ENCODE measurements around the gene LRIT2.

Gene LRIT2

GRCh38 chr10:84241185-84241790, 15.9 kb upstream of the LRIT2 start, which contains the start of gene LRIT1:
Gene LRIT1, minus strand, starts transcription at chr10:84241546. Its CDS starts 107 bp downstream, at chr10:84241439.
- DNase-seq (ENCODE audit: low spot score) = no peak

GRCh38 chr10:84238909-84239308, 13.6 kb upstream of the LRIT2 start:
- no peak for DNase-seq (ENCODE audit: low spot score)

- DNase-seq (ENCODE audit: low spot score) = no peak
Observed at GRCh38 chr10:84237199-84238051, 12.1 kb upstream of the LRIT2 start.

GRCh38 chr10:84236807-84237198, 11.5 kb upstream of the LRIT2 start:
- DNase-seq (ENCODE audit: low spot score) = no peak

GRCh38 chr10:84235096-84235495, 9.8 kb upstream of the LRIT2 start:
- DNase-seq (ENCODE audit: low spot score) = no peak

- no peak for DNase-seq (ENCODE audit: low spot score)
Observed at GRCh38 chr10:84234479-84234878, 9.1 kb upstream of the LRIT2 start.

- no peak for DNase-seq (ENCODE audit: low spot score)
Observed at GRCh38 chr10:84233940-84234339, 8.6 kb upstream of the LRIT2 start.

GRCh38 chr10:84232376-84232775, 7.0 kb upstream of the LRIT2 start:
- DNase-seq (ENCODE audit: low spot score) = no peak

- DNase-seq (ENCODE audit: low spot score) = no peak
Observed at GRCh38 chr10:84230359-84230758, 5.0 kb upstream of the LRIT2 start.

- DNase-seq (ENCODE audit: low spot score) = no peak
Observed at GRCh38 chr10:84227810-84228209, 2.5 kb upstream of the LRIT2 start.

GRCh38 chr10:84226616-84227015, 1.3 kb upstream of the LRIT2 start:
- DNase-seq (ENCODE audit: low spot score) = no peak

- DNase-seq (ENCODE audit: low spot score) = no peak
Observed at GRCh38 chr10:84224411-84225028, 824 bp downstream of the LRIT2 start.

- no peak for DNase-seq (ENCODE audit: low spot score)
Observed at GRCh38 chr10:84221916-84222315, 3.4 kb downstream of the LRIT2 start.

GRCh38 chr10:84217746-84218145, 7.6 kb downstream of the LRIT2 start:
- DNase-seq (ENCODE audit: low spot score) = no peak

GRCh38 chr10:84216834-84217233, 8.5 kb downstream of the LRIT2 start:
- no peak for DNase-seq (ENCODE audit: low spot score)

- DNase-seq (ENCODE audit: low spot score) = no peak
Observed at GRCh38 chr10:84214612-84215235, 10.6 kb downstream of the LRIT2 start.

- DNase-seq (ENCODE audit: low spot score) = no peak
Observed at GRCh38 chr10:84214046-84214572, 11.2 kb downstream of the LRIT2 start.

GRCh38 chr10:84213076-84213475, 12.3 kb downstream of the LRIT2 start:
- no peak for DNase-seq (ENCODE audit: low spot score)

GRCh38 chr10:84212014-84212413, 13.3 kb downstream of the LRIT2 start:
- DNase-seq (ENCODE audit: low spot score) = no peak

GRCh38 chr10:84211566-84211965, 13.8 kb downstream of the LRIT2 start:
- no peak for DNase-seq (ENCODE audit: low spot score)

- DNase-seq (ENCODE audit: low spot score) = no peak
Observed at GRCh38 chr10:84208023-84208422, 17.3 kb downstream of the LRIT2 start.

GRCh38 chr10:84205853-84206525, 19.4 kb downstream of the LRIT2 start:
- DNase-seq (ENCODE audit: low spot score) = no peak
